Glomerular visceral epithelial cell (primary cell): ENCODE results near the gene SHTN1.
A peak's percentile ranks its signal among the peaks of the same experiment; 100 is the strongest.

ENCODE experiments used
- DNase-seq: peaks from one replicate; pipeline ENCODE4 v3.0.0-alpha.2; 2016; ENCODE audit errors: extremely low spot score

Gene SHTN1

DNA sequence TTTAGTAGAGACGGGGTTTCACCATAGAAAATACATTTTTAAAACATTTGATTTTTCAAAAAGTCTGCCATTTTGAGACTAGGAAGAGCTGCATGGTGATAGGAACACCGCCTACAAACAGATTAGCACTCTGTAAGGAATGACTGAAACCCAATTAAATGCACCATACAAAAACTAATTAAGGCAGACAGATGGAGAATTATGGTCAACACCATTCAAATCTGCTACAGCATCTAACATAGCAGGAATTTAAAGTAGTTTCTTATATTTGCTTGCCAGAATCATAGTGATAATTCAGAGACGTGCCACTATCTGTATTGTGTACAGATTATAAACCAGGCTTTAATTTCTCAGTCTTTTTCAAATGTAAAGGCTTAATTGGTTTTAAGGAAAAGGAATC, 87.5 kb downstream of the SHTN1 start:
- DNase-seq = no peak

DNA sequence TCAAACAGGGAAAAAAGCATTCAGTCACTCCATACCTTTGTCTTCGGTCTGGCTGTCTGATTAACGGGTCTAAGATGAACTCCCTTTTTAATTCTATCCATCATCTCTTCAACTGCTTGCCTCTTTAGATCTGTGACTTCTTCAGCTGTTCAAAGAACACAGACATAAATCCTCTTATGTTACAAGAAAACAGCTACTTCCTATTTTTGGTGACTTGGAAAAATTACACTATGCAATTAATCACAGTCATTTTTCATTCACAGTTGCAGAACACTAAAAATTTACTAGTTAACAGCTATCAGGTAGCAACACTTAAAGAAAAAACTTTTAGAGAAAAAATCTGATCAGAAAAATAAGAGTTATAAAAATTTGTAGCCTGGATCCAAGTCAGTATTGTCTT, 89.6 kb downstream of the SHTN1 start:
- DNase-seq = no peak

DNA sequence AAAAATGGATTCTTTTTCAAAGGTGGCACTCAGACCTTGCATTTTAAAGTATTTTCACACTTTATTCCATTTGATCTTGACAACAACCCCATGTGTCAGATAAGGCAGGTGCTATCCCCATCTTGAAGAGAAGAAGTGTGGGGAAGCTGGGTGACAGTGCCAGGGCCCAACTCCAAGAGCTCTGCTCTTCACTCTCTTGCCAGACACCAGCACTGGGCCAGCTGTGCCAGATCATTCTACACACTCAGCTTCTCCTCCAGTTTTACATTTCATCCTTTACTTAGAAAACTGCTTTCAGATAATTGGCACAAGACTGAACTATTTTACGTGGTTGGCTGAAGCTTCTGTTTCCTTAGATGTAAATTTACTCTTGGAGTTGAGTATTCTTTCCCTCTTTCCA, 91.3 kb downstream of the SHTN1 start:
- no peak for DNase-seq

DNA sequence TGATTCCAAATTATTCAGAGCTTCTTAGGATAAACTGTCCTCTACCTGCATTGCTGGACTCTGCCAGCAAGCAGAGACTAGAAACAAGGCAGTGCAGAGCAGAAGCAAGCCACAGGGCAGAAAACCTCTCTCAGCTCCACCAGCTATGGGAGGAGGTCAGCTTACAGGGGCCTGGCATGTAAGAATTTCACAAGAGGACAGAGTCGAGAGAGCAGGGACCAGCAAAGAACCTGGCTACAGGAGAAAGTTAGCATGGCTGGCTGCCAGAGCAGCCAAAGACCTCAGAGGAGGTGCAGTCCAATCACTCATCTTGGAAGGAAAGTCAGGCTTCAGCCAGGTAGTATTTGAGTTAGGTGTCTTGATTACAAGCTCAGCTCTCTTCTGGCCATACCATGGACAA, 92.8 kb downstream of the SHTN1 start:
- no peak for DNase-seq

DNA sequence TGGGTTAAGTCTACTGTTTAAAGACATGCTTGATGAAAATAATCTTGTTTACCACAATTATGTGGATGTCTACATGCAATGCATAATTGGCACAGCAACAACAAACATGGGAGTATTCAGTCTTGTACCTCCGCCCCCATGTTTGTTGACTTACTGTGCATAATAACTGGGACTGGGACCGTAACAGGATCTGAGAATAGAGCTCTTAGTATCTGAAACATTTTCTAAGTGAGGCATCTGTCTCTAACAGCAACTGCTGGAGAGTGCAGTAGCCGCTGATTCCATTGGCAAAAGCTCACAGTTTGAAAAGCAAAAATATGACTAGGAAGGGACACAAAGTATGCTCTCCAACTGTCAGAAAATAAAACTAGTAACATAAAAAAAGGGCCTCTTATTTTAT, 94.1 kb downstream of the SHTN1 start:
- no peak for DNase-seq

DNA sequence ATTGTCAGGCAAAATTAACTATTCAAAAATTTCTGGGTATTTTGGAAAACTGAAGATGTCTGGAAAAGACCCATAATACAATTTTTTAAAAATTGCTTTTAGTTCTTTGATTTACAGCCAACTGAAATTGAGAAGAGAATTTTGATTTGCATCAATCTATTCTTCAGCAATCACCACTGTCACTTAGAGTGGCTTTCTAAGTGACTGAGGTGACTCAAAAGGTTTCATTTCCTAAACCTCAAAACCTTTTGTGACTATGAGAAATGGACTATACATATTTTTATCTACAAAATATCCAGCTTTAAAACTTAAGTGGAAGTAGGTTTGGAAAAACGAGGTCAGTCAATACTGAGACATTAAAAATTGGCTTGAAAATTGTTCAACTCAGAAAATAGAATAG, 95.7 kb downstream of the SHTN1 start:
- no peak for DNase-seq

DNA sequence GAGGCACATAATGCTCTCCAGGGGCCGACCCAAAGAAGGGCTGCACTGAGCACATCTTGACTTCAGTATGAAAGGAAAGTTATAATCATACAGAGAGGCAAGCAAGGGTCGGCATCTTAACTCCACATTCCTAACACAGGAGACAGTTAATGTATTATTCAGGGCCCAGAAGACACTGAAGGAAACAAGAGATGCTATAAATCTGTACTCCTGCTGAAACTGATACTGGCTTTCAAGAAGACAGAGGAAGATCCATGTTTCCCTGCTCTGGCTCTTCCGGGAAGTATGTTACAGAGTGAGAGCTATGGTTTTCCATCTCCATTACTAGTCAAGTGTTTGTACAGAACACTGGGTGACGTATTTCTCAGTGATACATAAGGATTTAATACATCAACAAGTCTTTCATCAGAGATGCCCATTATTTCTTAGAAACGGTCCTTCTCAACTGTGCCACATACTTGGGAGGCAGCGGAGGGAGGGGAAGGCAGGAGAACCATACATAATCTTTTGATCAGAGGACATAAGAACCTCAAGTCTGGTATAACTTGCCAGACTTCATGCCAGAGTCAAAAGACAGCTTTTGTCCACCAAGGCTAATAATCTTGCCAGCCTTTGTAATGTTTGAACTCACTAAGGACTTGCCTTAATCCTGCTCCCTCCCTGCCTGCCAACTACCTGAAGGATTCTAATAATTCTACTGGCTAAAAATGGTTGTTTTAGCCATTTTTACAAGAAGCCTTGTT, 97.6 kb downstream of the SHTN1 start:
- no peak for DNase-seq

DNA sequence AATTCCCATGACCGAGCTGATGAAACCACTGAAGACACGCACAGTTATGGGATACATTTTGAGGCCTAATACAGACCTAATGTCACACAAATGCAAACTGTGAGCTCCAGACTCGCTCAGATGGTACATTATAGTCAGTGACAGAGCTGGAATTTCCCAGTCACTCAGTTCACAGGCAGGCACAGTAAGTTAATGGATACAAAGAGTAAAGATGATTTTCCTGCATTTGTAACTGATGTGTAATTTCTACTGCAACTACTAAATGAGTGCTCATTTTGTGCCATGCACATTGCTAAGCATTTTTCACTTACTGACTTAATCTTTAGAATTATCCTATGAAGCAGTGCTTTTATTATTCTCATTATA, 99.2 kb downstream of the SHTN1 start:
- peak; percentile 40 for DNase-seq

DNA sequence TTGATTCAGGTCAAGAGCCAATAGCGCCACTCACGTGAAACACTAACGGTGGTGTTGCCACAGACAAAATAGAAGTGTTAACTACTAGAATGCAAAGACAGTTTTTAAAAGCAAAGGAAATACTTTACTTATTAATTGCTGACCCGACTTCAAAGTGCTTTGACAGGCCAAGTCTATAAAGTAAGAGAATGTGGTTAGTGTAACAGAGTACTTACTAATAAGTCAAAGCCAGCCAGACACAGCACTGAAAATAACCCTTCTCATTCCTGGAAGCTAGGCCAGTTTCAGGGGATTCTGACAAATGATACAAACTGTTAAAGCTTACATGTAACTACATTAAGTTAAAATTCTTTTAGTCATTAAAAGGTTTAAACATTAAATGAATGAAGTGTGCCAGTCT, 105.4 kb downstream of the SHTN1 start:
- peak; percentile 54 for DNase-seq

DNA sequence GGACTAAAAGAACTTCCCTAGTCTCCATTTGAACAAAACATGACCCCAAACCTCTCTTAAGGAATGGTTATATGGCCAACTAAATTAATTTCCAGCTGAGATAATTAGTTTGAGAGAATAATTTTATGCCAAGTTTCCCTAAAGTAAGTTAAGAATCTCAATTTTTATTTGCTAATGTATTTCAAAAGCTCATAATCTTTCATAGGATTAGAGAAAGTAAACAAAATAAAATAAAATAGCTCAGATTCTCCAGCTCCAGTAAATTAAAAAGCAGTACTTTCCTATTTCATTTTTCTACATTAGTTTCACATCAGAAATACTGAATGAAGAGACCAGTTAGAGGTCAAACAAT, 111.3 kb downstream of the SHTN1 start:
- no peak for DNase-seq

DNA sequence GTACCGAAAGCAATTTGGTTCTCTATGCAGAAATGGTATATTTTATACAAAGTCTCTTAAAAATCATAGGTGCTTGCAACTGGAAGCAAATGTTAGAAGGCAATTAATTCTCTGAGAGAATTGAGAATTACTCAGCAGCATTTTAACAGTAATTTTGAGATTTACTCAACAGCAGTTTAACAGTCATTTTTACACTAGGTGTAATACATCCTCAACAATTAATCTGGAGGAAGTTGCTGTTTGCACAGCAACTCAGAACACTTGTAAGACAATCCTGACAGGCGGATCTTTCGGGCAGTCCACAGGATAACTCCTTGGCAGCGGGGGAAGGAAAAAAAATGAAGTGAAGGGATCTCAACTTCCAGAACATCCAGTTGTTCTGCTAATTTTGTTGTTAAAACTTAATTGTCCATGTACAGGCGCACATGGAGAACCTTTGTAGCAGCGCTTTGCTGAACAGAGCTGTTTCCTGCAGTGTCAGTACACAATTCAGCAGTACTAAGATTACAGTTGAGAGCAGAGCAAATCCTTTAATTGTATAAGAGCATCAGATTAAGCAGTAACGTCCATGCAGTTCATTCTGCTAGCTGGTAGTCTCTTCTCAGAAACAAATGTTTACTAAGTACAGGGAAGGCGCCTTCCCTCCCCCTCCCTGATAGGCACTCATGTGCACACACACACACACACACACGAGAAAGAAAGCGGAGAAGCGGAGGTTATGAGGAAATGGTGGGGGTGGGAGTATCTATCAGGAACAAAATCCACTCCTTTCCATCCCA, 111.9 kb downstream of the SHTN1 start:
- no peak for DNase-seq

DNA sequence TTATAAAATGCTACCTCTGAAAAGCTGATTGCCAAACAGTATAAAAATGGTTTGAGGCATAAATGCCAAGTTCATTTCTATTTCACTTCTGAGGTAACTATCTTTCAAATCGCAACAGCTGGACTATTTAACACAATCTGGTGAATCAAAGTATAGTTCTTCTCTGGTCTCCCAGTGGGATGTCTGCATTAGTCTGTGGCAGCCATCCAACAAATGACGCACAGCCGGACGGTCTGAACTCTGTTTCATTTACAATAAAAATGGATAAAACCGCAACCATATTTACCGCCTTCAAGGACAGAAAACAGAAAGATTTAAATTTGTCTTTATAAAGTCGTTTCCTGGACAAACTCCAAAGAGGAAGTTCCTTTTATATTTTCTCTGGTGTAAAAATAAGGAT, 113.8 kb downstream of the SHTN1 start:
- DNase-seq = no peak

DNA sequence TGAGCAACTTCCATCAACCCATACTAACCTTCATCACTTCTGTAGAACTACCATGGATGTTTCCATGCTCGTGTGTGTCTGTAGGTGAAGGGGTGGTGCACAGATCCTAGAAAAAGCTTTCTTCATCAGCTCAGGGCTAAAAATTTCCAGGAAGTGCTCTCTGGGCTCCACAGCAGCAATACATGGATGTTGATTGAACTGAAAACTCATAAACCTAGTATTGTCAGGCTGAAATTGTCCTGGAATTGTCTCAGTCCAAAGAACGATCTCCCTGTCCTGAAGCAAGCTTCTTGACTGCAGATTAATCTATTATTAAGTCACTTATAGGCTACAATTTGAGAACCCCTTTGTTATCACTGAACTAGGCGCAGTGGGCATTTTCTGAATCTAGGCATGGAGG, 115.9 kb downstream of the SHTN1 start:
- no peak for DNase-seq

DNA sequence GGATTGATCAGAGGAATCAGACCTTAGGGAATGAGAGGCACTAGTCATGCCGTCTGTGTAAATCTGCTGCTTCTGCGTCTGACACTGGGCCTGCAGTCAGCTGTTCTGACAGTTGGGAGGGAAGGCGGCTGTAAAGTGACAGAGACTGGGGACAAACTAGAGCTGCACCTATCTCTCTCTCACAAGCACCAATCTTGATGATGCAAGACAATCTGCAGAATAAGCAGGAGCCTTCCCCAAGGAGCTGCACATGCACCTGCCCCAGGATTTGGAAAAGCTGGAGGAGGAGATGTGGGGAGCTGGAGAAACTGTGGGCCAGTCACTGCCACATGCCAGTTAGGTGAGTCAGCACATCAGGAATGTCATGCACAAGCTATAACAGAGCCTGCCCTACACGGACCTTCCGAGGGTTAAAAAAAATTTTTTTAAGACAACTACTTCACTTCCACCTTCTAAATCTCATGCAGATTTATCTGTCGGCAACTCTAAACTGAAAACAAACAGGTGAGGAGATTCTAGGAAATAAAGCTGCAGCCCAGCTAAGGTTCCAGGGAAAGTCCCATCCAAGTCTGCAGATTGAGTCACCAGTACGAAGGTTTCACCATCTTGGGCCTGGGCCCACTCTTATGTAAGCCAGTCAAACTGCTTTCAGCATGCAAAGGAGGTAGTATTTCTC, 116.5 kb downstream of the SHTN1 start:
- peak; percentile 85 for DNase-seq

DNA sequence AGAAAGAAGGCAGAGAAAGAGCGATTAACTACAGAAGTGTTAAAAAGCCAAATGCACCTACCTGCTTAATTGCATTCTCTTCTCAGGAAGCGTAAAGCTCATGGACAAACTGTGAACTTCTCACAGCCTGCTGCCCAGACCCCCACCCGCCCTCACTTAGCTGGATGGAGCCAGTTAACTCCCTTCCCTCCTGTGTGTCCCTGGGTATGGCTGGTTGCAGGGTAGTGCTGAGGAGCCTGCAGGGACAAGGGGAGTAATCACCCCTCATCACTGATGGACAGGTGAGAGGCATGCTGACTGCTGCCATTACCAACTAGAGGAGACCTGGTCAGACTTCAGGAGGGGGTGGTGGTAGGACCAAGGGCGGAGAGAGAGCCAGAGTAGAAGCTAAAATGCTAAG, 118.2 kb downstream of the SHTN1 start:
- DNase-seq = no peak

DNA sequence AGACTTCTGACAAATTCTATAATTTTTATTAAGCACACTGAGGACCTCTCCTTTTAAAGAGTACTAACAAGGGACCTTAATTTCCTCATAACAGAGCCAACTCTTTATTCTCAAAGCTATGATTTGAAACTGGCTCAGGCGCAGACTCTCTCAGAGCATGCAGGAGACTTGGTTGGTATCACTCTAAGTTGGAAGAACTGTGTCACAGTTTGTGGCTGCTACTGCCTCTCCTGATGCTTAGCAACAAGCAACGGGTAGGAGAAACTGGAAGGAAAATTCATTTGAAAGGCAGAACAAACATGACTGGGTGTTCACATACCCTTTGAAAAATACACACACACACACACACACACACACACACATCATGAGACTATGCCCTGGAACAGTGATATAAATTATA, 122.3 kb downstream of the SHTN1 start:
- DNase-seq = no peak

DNA sequence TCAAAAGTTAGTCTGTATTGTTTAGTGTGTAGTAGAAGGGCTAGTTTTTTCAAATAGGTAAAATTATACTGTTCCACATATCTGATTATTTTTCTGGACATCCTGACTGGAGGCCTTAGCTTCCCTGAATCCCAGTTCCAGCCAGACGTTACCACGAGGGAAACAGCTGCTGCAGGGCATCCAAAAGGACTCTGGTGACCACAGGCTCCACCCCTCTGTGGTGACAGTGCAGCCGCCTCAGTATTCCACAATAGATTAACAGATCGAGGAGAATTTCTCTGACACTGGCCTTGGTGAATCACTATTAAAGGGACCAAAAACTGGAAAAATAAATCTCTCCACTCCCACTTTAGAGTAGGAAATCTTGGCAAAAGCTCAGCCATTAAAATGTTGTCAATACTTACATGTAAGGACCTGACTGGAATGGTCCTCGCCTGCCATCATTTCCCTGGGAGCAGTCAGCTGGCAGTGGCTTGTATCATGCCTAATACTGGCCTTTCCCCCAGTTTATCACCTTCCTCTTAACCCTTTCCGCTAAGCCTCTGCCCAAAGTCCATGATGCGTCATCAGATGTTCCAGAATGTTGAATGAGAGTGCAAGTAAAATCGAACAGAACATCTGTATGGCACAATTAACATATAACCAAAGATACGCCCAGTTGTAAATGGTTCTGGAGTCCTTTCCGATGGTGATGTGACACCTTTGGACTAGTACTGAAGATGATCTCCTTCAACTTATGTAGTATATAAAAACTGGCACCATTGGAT, 124.1 kb downstream of the SHTN1 start:
- DNase-seq = peak; percentile 52

DNA sequence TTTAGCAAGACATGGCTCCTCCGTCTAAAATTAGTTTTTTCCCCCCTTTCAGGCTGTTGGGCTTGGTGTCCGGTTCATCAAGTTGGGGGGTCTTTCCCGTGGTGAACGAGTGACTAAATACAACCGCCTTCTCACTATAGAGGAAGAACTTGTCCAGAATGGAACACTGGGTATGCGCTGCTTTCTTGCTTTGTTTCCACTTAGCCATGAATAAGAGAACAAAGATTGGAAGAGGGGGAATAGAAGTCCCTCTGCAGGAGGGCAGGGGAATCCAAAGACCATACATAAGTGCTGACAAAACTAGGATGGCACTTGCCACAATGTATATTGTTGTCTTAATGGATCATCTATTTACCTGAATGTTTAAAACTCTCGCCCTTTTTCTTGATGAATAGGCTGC, 125.2 kb downstream of the SHTN1 start:
- DNase-seq = no peak

DNA sequence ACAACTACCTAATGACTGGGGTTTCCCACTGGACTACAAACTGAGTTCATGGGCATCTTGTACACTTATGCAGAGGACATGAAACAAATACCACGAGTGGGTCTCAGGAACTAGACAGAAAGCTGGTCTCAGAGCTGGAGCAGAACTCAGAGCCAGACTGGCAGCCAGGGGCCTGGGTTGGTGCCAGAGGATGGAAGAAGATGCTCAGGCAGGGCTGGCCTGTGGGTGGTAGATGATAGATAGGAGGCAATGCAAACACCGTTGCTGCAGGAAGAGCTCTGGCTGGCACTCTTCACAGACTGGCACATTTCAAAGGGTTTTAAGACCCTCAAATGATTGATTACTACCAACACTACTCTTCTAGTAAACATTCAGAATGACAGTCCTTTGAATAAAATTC, 126.9 kb downstream of the SHTN1 start:
- no peak for DNase-seq

DNA sequence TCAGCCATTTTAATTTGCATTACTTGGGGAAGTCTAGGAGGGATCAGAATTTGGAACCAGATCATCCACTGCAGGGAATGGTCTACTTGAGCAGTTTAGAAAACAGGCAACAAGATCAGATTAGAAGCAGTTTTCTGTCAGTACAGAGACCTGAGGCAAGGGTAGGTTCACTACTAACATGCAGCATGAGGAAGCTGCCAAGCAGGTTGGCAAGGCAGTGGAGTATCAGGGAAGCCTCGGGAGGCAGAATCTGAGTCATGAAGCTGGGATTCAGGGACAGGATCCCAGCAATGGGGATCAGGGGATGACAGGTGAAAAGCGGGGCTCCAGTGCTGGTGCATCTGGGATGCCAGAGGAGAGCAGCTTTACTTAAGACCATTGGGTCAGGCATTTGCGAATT, 127.6 kb downstream of the SHTN1 start:
- no peak for DNase-seq

DNA sequence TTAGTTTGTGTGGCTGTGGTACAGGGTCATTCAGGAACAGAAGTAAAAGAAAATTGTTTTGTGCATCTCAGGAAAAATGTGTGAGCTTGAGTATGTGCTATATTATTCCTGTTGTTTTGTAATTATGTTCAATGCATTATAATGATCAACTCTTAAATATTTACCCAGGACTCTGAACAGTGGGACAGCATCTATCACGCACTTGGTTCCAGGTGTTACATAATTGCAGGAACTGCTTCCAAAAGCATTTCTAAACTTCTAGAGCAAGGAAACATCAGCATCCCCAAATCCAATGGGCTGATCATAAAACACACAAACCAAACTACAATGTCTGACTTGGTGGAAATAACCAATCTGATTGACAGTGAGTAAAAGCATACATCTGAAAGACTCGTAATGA, 129.1 kb downstream of the SHTN1 start:
- DNase-seq = no peak

DNA sequence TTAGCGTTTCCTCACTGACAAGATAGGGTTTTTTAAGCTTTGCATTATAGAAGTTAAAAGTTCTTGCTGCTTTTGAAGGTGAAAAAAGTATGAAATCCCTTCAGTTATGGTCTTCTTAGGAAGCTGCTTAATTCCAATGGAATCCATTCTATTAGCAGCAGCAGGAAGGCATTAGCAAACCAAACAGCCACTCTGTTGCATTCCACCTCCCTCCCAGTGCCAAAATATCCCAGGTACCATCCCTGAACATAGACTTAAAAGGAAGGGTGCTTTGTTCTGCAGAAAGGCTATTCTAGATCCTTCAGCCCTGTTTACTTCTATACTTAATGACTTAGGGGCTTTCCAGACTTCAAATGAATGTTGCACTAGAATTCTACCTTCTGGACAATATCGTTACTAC, 131.9 kb downstream of the SHTN1 start:
- DNase-seq = no peak
